ENCODE measurements around the gene MTHFR. TPM values are rescaled to one million over a fixed set of nuclear protein-coding genes. Genes with fewer than 3 reads are reported as not detected.

The MTHFR gene
- total RNA-seq, 1 experiment from 2014 or later = 11.7 TPM

GRCh38 chr1:11782127-11782708, 23.5 kb downstream of the MTHFR start:
- no peak for DNase-seq (ENCODE audit: low read depth)

GRCh38 chr1:11781297-11781696, 24.5 kb downstream of the MTHFR start:
- peak; percentile 87 for DNase-seq (ENCODE audit: low read depth)

DNA sequence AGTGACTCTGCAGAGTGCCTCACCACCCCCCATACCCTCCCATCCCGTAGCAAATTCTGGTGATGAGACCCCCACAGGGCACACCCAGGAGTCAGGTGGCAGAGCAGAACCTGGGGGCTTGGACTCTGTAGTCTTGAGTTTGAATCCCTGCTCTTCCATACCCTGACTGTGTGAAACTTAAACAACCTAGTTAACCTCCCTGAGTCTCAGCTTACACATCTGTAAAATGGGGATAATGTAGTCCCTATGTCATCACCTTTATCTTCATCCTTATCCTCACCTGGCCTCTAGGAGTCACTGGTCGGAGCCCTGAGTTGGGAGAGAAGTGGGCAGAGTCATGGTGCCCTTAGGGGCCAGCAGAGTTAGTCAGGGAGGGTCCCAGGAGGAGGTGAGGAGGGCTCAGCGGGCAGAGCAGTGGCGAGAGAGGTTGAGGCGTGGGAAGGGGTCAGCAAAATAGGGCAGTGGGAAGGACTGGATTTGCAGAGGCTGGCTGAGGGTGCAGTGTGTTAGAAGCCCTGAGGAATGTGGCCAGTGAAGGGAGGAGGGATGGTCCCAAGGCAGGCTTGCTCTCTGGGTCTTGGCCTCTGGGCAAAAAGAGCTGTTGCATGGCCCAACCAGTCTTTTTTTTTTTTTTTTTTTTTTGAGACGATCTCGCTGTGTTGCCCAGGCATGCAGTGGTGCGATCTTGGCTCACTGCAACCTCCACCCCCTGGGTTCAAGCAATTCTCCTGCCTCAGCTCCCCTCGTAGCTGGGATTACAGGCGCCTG, 25.2 kb downstream of the MTHFR start:
- DNase-seq (ENCODE audit: low read depth) = no peak

- no peak for DNase-seq (ENCODE audit: low read depth)
Observed at GRCh38 chr1:11779715-11780379, 25.9 kb downstream of the MTHFR start.

DNA sequence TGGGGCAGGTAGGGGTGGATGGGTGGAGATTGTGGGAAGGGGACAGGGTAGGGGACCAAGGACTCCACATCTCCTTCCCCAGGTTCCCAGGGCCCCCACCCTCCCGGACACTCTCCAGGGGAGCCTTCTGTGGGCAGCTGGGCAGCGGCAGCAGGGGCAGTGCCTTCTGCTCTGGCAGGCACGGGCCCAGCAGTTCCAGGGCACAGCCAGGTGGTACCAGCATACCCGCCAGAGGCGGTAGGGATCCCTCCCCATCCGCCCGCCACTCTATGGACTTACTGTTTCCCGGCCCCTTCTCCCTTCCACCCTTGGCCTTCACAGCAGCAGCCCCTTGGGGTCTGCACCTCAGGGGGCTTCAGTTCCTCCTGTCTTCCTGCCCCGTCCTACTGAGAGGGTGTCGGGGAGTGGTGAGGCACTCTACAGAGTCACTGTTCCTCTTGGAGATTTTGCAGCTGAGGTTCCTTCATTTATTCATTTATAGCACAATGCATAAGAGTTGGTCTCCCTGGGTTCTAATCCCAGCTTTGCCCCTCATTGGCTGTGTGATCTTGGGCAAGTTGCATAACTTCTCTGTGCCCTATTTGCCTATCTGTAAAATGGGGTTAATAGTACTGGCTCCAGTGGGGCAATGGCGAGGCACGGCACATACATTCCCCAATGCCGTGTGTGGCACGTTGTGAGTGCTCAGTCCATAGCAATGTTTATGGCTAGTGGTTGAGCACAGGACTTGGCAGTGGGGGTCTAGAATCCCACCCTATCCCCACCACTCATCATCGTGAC, 26.7 kb downstream of the MTHFR start:
- DNase-seq (ENCODE audit: low read depth) = no peak

GRCh38 chr1:11778336-11778735, 27.4 kb downstream of the MTHFR start:
- DNase-seq (ENCODE audit: low read depth) = no peak

DNA sequence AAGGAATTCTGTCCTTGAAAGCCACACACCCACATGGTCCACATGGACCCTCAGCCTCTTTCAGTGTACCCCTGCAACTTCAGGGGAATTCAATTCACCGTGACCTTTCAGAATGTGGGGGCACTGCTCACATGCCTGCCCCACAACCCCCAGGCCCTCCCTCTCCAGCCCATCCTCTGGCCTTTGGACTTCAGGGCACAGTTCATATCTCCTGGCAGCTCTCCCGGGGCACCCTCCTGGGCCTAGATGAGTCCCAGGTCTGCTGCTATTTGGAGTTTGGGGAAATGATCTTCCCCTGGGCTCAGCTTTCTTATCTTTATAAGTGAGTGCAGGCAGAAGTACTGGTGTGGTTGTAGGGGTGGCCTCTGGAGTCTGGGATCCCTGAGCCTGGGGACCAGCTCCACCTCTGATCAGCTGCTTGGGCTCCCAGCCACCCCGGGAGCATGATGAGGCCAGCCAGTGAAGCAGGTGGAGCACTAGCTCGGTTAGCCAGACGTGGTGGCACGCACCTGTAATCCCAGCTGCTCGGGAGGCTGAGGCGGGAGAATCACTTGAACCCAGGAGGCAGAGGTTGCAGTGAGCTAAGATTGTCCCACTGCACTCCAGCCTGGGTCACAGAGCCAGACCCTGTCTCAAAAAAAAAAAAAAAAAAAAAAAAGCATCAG, 28.0 kb downstream of the MTHFR start:
- DNase-seq (ENCODE audit: low read depth) = no peak

DNA sequence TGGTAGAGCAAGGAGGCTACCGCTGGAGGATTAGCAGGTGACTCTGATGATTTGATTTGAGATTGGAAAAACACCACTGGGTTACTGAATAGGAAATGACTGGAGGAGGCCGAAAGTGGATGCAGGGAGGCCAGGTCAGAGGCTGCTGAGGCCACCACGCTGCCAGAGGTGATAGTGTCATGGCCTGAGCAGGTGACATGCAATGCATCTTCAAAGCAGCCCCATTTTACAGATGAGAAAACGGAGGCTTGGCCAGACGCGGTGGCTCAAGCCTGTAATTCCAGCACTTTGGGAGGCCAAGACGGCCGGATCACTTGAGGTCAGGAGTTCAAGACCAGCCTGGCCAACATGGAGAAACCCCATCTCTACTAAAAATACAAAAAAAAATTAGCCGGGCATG, 31.0 kb downstream of the MTHFR start:
- DNase-seq (ENCODE audit: low read depth) = no peak

DNA sequence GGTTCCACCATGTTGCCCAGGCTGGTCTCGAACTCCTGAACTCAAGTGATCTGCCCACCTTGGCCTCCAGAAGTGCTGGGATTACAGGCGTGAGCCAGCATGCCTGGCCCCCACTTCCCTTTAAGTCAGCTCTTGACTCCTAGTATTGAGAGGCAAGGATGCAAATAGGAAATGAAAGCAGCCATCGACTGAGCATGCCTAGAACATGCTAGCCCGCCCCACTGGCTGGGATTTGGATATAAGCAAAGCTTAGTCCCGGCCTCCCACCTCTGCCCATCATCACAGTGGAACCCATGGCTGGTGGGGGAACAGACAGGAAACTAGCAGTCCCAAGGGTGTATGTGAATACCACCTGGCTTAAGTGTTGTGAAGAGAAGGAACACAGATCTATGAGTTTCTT, 33.3 kb downstream of the MTHFR start:
- DNase-seq (ENCODE audit: low read depth) = no peak

GRCh38 chr1:11771481-11772043, 34.2 kb downstream of the MTHFR start:
- DNase-seq (ENCODE audit: low read depth) = no peak

DNA sequence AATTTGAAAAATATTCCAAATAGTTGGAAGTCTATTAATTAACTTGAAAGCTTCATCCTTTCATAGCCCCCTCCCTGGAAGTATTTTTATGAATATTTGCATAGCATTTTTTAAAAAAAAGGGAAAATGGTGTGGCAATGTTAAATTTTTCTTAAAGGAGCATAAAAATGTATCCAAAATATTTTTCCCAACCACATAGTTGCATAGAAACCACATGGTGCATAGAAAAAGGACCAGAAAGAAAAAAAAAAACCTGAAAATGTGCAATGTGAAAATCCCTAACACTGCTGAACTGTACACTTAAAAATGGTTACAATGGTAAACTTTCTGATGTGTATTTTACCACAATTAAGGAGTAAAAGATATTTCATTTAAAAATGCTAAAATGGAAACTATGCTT, 35.8 kb downstream of the MTHFR start:
- DNase-seq (ENCODE audit: low read depth) = no peak

GRCh38 chr1:11769274-11769673, 36.5 kb downstream of the MTHFR start:
- DNase-seq (ENCODE audit: low read depth) = no peak

GRCh38 chr1:11768821-11769220, 36.9 kb downstream of the MTHFR start:
- no peak for DNase-seq (ENCODE audit: low read depth)

DNA sequence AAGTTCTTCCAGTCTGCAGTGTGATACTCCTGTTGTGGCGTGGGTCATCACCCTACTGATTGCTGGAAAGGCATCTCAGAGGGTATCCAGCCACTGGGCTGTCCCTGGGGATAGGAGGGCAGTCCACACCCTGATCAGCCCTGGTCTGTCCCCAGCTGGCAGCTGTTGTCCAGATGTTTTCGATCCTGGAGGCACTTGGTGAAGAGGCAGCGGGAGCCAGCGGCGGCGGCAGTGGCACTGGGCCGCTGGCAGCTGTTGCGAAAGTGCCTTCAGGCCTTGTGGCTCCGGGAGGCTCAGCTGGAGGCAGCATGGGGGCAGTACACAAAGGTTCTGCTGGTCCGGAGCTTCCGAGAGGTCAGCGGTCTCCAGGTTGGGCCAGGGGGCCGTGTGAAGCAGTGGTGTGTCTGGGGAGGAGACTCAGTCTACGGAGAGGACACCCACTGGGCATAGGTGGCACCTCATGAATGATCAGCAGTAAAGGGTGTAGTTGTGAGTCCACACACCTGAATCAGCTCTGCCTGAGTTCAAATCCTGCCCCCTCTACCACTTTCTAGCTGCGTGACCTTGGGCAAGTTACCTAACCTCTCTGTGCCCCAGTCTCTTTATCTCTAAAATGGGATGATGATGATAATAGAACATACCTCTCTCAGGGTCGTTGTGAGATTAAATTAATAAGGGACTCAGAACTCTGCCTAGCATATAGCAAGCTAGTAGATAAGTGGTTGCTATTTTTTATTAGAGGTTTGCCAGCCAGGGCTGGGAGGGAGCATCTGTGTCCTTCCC, 37.7 kb downstream of the MTHFR start:
- no peak for DNase-seq (ENCODE audit: low read depth)

DNA sequence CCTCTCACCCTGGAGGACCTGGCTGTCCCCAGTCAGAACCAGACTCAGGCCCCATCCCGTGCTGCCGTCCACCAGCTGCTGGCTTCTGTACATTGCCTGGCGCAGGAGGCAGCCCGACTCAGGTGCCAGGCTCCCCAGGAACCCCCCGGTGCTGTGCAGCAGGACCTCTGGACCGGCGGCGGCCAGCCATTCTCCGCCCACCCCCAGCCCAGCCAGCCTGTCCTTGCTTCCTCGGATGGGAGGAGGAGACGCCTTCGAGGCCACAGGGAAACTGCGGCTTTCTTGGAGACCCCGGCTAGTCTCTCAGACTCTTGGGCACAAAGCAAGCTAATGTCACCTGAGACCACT, 39.4 kb downstream of the MTHFR start:
- DNase-seq (ENCODE audit: low read depth) = no peak

- DNase-seq (ENCODE audit: low read depth) = no peak
Observed at GRCh38 chr1:11765661-11766428, 39.9 kb downstream of the MTHFR start.

DNA sequence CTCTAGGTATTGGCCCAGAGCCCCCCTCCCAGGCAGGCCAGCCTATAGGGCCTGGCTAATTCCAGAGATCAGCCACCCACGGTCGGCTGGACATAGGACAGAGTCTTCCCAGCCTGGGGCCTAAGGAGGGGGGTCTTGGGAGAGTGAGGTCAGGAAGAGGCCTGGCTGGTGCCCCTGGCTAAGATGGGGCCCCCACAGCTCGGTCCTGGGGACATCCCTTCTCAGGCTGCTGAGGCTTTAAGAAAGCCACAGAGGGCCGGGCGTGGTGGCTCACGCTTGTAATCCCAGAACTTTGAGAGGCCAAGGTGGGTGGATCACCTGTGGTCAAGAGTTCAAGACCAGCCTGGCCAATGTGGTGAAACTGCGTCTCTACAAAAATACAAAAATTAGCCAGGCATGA, 41.2 kb downstream of the MTHFR start:
- no peak for DNase-seq (ENCODE audit: low read depth)

- DNase-seq (ENCODE audit: low read depth) = no peak
Observed at GRCh38 chr1:11764115-11764514, 41.6 kb downstream of the MTHFR start.

GRCh38 chr1:11761988-11762406, 43.8 kb downstream of the MTHFR start, which contains the start of gene C1orf167:
C1orf167 (plus strand) TSS chr1:11762193; CDS start chr1:11764401, 2,208 bp downstream.
- no peak for DNase-seq (ENCODE audit: low read depth)

- no peak for DNase-seq (ENCODE audit: low read depth)
Observed at GRCh38 chr1:11761285-11761684, 44.5 kb downstream of the MTHFR start.
